ENCODE measurements around the gene MRPS10. TPM values are rescaled to one million over a fixed set of nuclear protein-coding genes. Genes with fewer than 3 reads are reported as not detected.

Gene MRPS10
- total and polyA plus RNA-seq, 10 of the 15 experiments (the other 5 are each of a cell fraction or from before 2014, with no cell fraction given) = 28.5 to 83.3 (median 52.8) TPM

- H3K79me2 ChIP-seq (ENCODE audit: control insufficient read depth, insufficient read depth, low read length) = no peaks in the 10 kb centered on the region
- DNase-seq (ENCODE audit: low read depth, low spot score) (no peak), ATAC-seq (no peak), FAIRE-seq (no peak)
- no TSS peak for BruUV-seq (replicated peaks)
- in situ Hi-C loops (cut with MboI) (no loop called here), intact Hi-C loops (cut with micrococcal nuclease; ENCODE audit: unreplicated experiment) (no loop called here)
- no peak within 1 kb of the TSS for H3K4me3 ChIP-seq
- H3K27me3 ChIP-seq (replicated peaks in 1 of 2; ENCODE audit: control insufficient read depth in 2 of 2, insufficient read depth in 2 of 2, low read length in 1 of 2) = peaks cover 0 to 2% of the 10 kb centered on the region in 2 experiments; a peak in 2 of 4 replicates
- H3K4me1 ChIP-seq (ENCODE audit: control insufficient read depth, insufficient read depth, low read length) = no peaks in the 10 kb centered on the region
- ChIA-PET SMC1A (ENCODE audit: uncharacterized antibody, unreplicated experiment) (no interaction called here), RAD21 (ENCODE audit: unreplicated experiment) (interaction anchor here (0.7 kb wide), 1 partner anchor 9 kb away, joined by 4 read pairs; no protein-coding TSS in a partner anchor), CTCF (interaction anchor here (0.9 kb wide), 1 partner anchor 11 kb away, joined by 4 read pairs; no protein-coding TSS in a partner anchor), POLR2A (no interaction called here)
- H3K4me2 ChIP-seq (ENCODE audit: control insufficient read depth, insufficient read depth) = no peak within 1 kb of the TSS
- H3K9me3 ChIP-seq (replicated peaks; ENCODE audit: control insufficient read depth, insufficient read depth, low read length) = no peaks in the 10 kb centered on the region
- 71% methylated on average over 2 of the region's 2 CpGs for WGBS (ENCODE audit: insufficient coverage, insufficient replicate concordance, low lambda C conversion rate, missing lambda C conversion rate)
- no peak within 1 kb of the TSS for H3K27ac ChIP-seq (ENCODE audit: control insufficient read depth, insufficient read depth)
- TF ChIP-seq ZBED1 (IDR thresholded peaks at IDR 0.05; ENCODE audit: borderline replicate concordance) = no peak
- H3K9ac ChIP-seq (ENCODE audit: control insufficient read depth, insufficient read depth, low read length) = no peak within 1 kb of the TSS
- H2AFZ ChIP-seq (ENCODE audit: control insufficient read depth, low read depth, low read length) = no peak within 1 kb of the TSS
- H4K20me1 ChIP-seq (ENCODE audit: control insufficient read depth, insufficient read depth) = no peaks in the 10 kb centered on the region
- no peaks in the 10 kb centered on the region for H3K36me3 ChIP-seq (ENCODE audit: control insufficient read depth in 2 of 2, insufficient read depth in 2 of 2, low read length in 1 of 2)
Observed at GRCh38 chr6:42173101-42173500, 44.6 kb downstream of the MRPS10 start, which contains the start of gene GUCA1A. GUCA1A (plus strand) TSS chr6:42173364; CDS start chr6:42173614, 250 bp downstream.

GRCh38 chr6:42171813-42172581, 45.7 kb downstream of the MRPS10 start:
- intact Hi-C loops (cut with micrococcal nuclease; ENCODE audit: unreplicated experiment) = no loop called here
- ChIA-PET SMC1A (ENCODE audit: uncharacterized antibody, unreplicated experiment) (no interaction called here), POLR2A (no interaction called here), RAD21 (ENCODE audit: unreplicated experiment) (interaction anchor here (0.6 to 1.2 kb wide), 3 partner anchors 7 to 182 kb away, joined by 4 to 5 read pairs (median 4); no protein-coding TSS in a partner anchor), CTCF (interaction anchor here (0.6 to 1.3 kb wide), 5 partner anchors 10 to 376 kb away, joined by 3 to 4 read pairs (median 4); no protein-coding TSS in a partner anchor)
- Histone ChIP-seq H3K27ac (ENCODE audit: control insufficient read depth, insufficient read depth) (no peak overlapping the region), H3K9ac (ENCODE audit: control insufficient read depth, insufficient read depth, low read length) (no peak overlapping the region), H3K4me1 (ENCODE audit: control insufficient read depth, insufficient read depth, low read length) (no peaks in the 10 kb centered on the region), H3K4me2 (ENCODE audit: control insufficient read depth, insufficient read depth) (no peak overlapping the region), H3K9me3 (replicated peaks; ENCODE audit: control insufficient read depth, insufficient read depth, low read length) (no peaks in the 10 kb centered on the region), H3K79me2 (ENCODE audit: control insufficient read depth, insufficient read depth, low read length) (no peaks in the 10 kb centered on the region), H2AFZ (ENCODE audit: control insufficient read depth, low read depth, low read length) (no peak overlapping the region), H3K4me3 (no peak overlapping the region), H3K36me3 (ENCODE audit: control insufficient read depth in 2 of 2, insufficient read depth in 2 of 2, low read length in 1 of 2) (no peaks in the 10 kb centered on the region), H3K27me3 (replicated peaks in 1 of 2; ENCODE audit: control insufficient read depth in 2 of 2, insufficient read depth in 2 of 2, low read length in 1 of 2) (peaks cover 0 to 2% of the 10 kb centered on the region in 2 experiments; a peak in 2 of 4 replicates), H4K20me1 (ENCODE audit: control insufficient read depth, insufficient read depth) (no peaks in the 10 kb centered on the region)
- no peak for ATAC-seq
- BruUV-seq (replicated peaks) = no TSS peak
- in situ Hi-C loops (cut with MboI) = no loop called here
- DNase-seq (ENCODE audit: low read depth, low spot score) = no peak
- WGBS (ENCODE audit: insufficient coverage, insufficient replicate concordance, low lambda C conversion rate, missing lambda C conversion rate) = 42% methylated on average over 7 of the region's 7 CpGs
- no peak for FAIRE-seq
- TF ChIP-seq NR2F1 (conservative IDR thresholded peaks at IDR 0.05) (no peak), NR2C1 (IDR thresholded peaks at IDR 0.05) (no peak), E2F8 (IDR thresholded peaks at IDR 0.05; ENCODE audit: low read depth, partially characterized antibody) (no peak), HDAC2 (IDR thresholded peaks at IDR 0.05) (no peak), RUNX3 (IDR thresholded peaks at IDR 0.05; ENCODE audit: low read length) (no peak), RAD51 (IDR thresholded peaks at IDR 0.05) (no peak), SREBF2 (IDR thresholded peaks at IDR 0.05; ENCODE audit: low read length) (no peak), CBX3 (IDR thresholded peaks at IDR 0.05; ENCODE audit: borderline replicate concordance, low read depth) (no peak), IKZF1 (conservative IDR thresholded peaks at IDR 0.05) (no peak)
- TF ChIP-seq, protein P1, sequence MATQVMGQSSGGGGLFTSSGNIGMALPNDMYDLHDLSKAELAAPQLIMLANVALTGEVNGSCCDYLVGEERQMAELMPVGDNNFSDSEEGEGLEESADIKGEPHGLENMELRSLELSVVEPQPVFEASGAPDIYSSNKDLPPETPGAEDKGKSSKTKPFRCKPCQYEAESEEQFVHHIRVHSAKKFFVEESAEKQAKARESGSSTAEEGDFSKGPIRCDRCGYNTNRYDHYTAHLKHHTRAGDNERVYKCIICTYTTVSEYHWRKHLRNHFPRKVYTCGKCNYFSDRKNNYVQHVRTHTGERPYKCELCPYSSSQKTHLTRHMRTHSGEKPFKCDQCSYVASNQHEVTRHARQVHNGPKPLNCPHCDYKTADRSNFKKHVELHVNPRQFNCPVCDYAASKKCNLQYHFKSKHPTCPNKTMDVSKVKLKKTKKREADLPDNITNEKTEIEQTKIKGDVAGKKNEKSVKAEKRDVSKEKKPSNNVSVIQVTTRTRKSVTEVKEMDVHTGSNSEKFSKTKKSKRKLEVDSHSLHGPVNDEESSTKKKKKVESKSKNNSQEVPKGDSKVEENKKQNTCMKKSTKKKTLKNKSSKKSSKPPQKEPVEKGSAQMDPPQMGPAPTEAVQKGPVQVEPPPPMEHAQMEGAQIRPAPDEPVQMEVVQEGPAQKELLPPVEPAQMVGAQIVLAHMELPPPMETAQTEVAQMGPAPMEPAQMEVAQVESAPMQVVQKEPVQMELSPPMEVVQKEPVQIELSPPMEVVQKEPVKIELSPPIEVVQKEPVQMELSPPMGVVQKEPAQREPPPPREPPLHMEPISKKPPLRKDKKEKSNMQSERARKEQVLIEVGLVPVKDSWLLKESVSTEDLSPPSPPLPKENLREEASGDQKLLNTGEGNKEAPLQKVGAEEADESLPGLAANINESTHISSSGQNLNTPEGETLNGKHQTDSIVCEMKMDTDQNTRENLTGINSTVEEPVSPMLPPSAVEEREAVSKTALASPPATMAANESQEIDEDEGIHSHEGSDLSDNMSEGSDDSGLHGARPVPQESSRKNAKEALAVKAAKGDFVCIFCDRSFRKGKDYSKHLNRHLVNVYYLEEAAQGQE (IDR thresholded peaks at IDR 0.05; ENCODE audit: low read depth, low read length) = no peak

All from GM12878 (cell line).